ENCODE measurements around the gene HSPG2. TPM values are rescaled to one million over a fixed set of nuclear protein-coding genes. Genes with fewer than 3 reads are reported as not detected.
A peak's percentile ranks its signal among the peaks of the same experiment; 100 is the strongest.

HSPG2 gene
- total and polyA plus RNA-seq, 9 of the 15 experiments (the other 6 are each of a cell fraction or from before 2014, with no cell fraction given), result 0.14 to 160 (median 15.7) TPM

DNA sequence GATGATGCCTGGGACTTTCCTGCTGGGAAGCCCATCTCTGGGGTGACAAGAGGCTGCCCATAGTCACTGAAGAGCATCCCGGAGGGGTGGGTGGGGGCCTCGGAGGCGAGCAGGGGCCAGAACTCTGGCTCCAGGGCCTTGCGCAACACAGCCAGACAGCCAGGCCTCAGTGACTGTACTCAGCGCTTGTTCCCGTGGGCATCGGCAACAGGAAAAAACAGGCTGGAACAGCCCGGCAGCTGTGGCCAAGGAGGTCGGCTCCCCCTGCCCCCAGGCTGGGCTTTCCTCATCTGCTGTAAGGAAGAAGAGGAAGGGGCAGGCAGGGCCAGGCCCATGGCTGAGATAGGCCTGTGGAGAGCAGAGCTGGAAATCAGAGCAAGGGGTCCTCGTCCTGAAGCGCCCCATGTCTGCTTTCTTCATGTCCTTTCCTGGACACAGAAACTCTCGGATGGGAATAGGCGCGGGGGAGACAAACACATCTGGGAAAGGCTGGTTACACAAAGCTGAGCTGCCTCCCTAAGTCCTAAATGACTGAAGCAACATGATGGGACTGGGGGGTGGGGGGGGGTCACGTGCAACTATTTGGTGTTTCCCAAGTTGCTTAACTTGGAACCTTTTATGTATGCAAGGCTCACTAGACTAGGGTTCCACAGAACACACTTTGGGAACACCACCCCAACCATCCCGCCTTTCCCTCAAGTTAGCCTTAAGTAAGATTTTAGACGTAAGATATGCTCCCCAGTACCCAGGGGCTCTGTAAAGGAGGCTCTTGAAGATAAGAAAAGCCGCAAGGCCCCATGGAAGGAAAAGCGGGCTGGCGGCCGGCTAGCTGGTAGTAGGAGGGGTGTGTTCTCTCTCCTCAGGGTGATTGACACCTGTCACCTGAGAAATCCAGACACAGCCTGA, 30.7 kb downstream of the HSPG2 start (continued):
- TF ChIP-seq TFAP4 (CRISPR knock-in tag; IDR thresholded peaks at IDR 0.05; ENCODE audit: borderline replicate concordance) (no peak; the same call in 1 of the 2 replicates), ZKSCAN3 (CRISPR knock-in tag; IDR thresholded peaks at IDR 0.05) (no peak), RBM39 (optimal IDR thresholded peaks at IDR 0.05; ENCODE audit: low read depth, low read length) (no peak), NR1H2 (CRISPR knock-in tag; IDR thresholded peaks at IDR 0.05) (no peak), RFX5 (IDR thresholded peaks at IDR 0.05; ENCODE audit: low read depth, low read length) (no peak), PML (IDR thresholded peaks at IDR 0.05; ENCODE audit: low read length) (peak; percentile 83), RBM22 (IDR thresholded peaks at IDR 0.05; ENCODE audit: low read depth, low read length, poor library complexity, severe bottlenecking) (no peak), MIER1 (IDR thresholded peaks at IDR 0.05; ENCODE audit: low read depth) (no peak), SMAD1 (IDR thresholded peaks at IDR 0.05; ENCODE audit: low read depth, low read length, partially characterized antibody) (no peak), MCM3 (IDR thresholded peaks at IDR 0.05) (no peak), CBFA2T3 (IDR thresholded peaks at IDR 0.05) (peak; percentile 90), EZH2 (IDR thresholded peaks at IDR 0.05; ENCODE audit: borderline replicate concordance, low read depth, low read length) (no peak), ZBTB49 (CRISPR knock-in tag; IDR thresholded peaks at IDR 0.05; ENCODE audit: borderline replicate concordance) (no peak), STAT5A (IDR thresholded peaks at IDR 0.05; ENCODE audit: borderline replicate concordance, low read length) (peak; percentile 71), SMAD3 (CRISPR knock-in tag; conservative IDR thresholded peaks at IDR 0.05) (no peak), ZFP1 (CRISPR knock-in tag; IDR thresholded peaks at IDR 0.05) (no peak), RBFOX2 (IDR thresholded peaks at IDR 0.05; ENCODE audit: low read depth, low read length) (no peak), PHF21A (IDR thresholded peaks at IDR 0.05; ENCODE audit: borderline replicate concordance, low read depth) (peak; percentile 54; the same call in 1 of the 2 replicates), PTTG1 (tag; IDR thresholded peaks at IDR 0.05; ENCODE audit: low read depth) (no peak), THAP7 (CRISPR knock-in tag; IDR thresholded peaks at IDR 0.05) (no peak)
- TF ChIP-seq, protein P1, sequence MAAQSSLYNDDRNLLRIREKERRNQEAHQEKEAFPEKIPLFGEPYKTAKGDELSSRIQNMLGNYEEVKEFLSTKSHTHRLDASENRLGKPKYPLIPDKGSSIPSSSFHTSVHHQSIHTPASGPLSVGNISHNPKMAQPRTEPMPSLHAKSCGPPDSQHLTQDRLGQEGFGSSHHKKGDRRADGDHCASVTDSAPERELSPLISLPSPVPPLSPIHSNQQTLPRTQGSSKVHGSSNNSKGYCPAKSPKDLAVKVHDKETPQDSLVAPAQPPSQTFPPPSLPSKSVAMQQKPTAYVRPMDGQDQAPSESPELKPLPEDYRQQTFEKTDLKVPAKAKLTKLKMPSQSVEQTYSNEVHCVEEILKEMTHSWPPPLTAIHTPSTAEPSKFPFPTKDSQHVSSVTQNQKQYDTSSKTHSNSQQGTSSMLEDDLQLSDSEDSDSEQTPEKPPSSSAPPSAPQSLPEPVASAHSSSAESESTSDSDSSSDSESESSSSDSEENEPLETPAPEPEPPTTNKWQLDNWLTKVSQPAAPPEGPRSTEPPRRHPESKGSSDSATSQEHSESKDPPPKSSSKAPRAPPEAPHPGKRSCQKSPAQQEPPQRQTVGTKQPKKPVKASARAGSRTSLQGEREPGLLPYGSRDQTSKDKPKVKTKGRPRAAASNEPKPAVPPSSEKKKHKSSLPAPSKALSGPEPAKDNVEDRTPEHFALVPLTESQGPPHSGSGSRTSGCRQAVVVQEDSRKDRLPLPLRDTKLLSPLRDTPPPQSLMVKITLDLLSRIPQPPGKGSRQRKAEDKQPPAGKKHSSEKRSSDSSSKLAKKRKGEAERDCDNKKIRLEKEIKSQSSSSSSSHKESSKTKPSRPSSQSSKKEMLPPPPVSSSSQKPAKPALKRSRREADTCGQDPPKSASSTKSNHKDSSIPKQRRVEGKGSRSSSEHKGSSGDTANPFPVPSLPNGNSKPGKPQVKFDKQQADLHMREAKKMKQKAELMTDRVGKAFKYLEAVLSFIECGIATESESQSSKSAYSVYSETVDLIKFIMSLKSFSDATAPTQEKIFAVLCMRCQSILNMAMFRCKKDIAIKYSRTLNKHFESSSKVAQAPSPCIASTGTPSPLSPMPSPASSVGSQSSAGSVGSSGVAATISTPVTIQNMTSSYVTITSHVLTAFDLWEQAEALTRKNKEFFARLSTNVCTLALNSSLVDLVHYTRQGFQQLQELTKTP (IDR thresholded peaks at IDR 0.05; ENCODE audit: low read depth in 1 of 2, partially characterized antibody in 2 of 2), result peak in 1 of 2 experiments; percentile 52
